CD4-positive, alpha-beta T cell (primary cell): ENCODE data around the gene LIN7B. TPM values are rescaled to one million over a fixed set of nuclear protein-coding genes. Genes with fewer than 3 reads are reported as not detected.

Experiments used
- ATAC-seq: fragments of 200-7000 bp; cut with Tn5 transposase; one replicate; pipeline ENCODE4 v1.10.0; 2022; ENCODE audit warnings: mild to moderate bottlenecking; ENCODE audit not compliant: poor library complexity
- CTCF ChIA-PET: fragments of 350-600 bp; sonication (Branson Sonifier 250); formaldehyde crosslinking; loops from one replicate; lab custom pipeline; 2021; ENCODE audit warnings: antibody characterized with exemption, inconsistent platforms; lab: Charles Lee
- POLR2A ChIA-PET: fragments of 350-600 bp; sonication (Branson Sonifier 250); formaldehyde crosslinking; loops from one replicate; lab custom pipeline; 2021; ENCODE audit warnings: antibody characterized with exemption, inconsistent platforms; lab: Charles Lee
- DNase-seq, 14 experiments: peaks; one replicate each; pipeline ENCODE4 v3.0.0-alpha.2; 2013 to 2020; ENCODE audit warnings: mixed read lengths in 2 of 14
- H3K27ac ChIP-seq, 2 donors: one replicate each; pipeline versions ENCODE4 v1.5.1 to v1.7.0; 2013; ENCODE audit warnings: low read length in 2 of 2, low read depth in 1 of 2, mild to moderate bottlenecking in 1 of 2
- H3K27me3 ChIP-seq, 2 experiments: 1 replicate in 1 of 2; 2 replicates in 1 of 2; pipeline versions ENCODE4 v1.6.1 to v1.7.0; 2013; ENCODE audit warnings: low read length in 2 of 2, control low read depth in 1 of 2, mild to moderate bottlenecking in 1 of 2, moderate library complexity in 1 of 2; ENCODE audit not compliant: insufficient read depth in 2 of 2, control insufficient read depth in 1 of 2
- H3K36me3 ChIP-seq: one replicate; pipeline ENCODE4 v1.6.1; 2013; ENCODE audit warnings: low read length, control low read depth; ENCODE audit not compliant: insufficient read depth
- H3K4me1 ChIP-seq: one replicate; pipeline ENCODE4 v1.6.1; 2013; ENCODE audit warnings: low read length, control low read depth; ENCODE audit not compliant: insufficient read depth
- H3K4me3 ChIP-seq: one replicate; pipeline ENCODE4 v1.5.1; 2013; ENCODE audit warnings: mild to moderate bottlenecking, low read length, moderate library complexity
- H3K9me3 ChIP-seq, 2 experiments: 1 replicate in 1 of 2; 2 replicates in 1 of 2; pipeline versions ENCODE4 v1.6.1 to v1.7.0; 2013; ENCODE audit warnings: low read length in 2 of 2, mild to moderate bottlenecking in 2 of 2, control low read depth in 1 of 2, moderate library complexity in 1 of 2; ENCODE audit not compliant: control insufficient read depth in 1 of 2, insufficient read depth in 1 of 2
- H3K27ac Mint-ChIP-seq: one replicate; pipeline ENCODE4 v1.8.0; 2020; ENCODE audit warnings: mixed read lengths
- H3K27me3 Mint-ChIP-seq: one replicate; pipeline ENCODE4 v1.8.0; 2021; ENCODE audit warnings: mixed read lengths
- H3K36me3 Mint-ChIP-seq: one replicate; pipeline ENCODE4 v1.8.0; 2021; ENCODE audit warnings: low read depth, mixed read lengths
- H3K4me1 Mint-ChIP-seq: one replicate; pipeline ENCODE4 v1.8.0; 2021; ENCODE audit warnings: low read depth, mixed read lengths
- H3K4me3 Mint-ChIP-seq: one replicate; pipeline ENCODE4 v1.8.0; 2020; ENCODE audit warnings: mild to moderate bottlenecking, mixed read lengths
- H3K9me3 Mint-ChIP-seq: one replicate; pipeline ENCODE4 v1.8.0; 2020; ENCODE audit warnings: mixed read lengths
- intact Hi-C, 2 experiments: fragments of 100-400 bp; cut with DNase I in 1 of 2; cut with micrococcal nuclease in 1 of 2; formaldehyde crosslinking; loops; one replicate each; pipeline versions ENCODE4 v1.15.1 to v1.9.0; 2023 to 2025; cut with DNase I, micrococcal nuclease
- total RNA-seq, 174 experiments: library from RNA in 2 of 174; stranded (reverse) in 2 of 174; gene quantifications; one replicate each; pipeline ENCODE4 v1.2.3 and lab custom pipeline; 2021 to 2026
- TF ChIP-seq, protein P1 (sequence below): fragments of 200-600 bp; IDR thresholded peaks from one replicate; pipeline ENCODE4 v1.8.0; 2022; ENCODE audit warnings: antibody characterized with exemption, mild to moderate bottlenecking

LIN7B gene
- total RNA-seq, 2 experiments from 2014 or later: 6.4 to 6.6 TPM

DNA sequence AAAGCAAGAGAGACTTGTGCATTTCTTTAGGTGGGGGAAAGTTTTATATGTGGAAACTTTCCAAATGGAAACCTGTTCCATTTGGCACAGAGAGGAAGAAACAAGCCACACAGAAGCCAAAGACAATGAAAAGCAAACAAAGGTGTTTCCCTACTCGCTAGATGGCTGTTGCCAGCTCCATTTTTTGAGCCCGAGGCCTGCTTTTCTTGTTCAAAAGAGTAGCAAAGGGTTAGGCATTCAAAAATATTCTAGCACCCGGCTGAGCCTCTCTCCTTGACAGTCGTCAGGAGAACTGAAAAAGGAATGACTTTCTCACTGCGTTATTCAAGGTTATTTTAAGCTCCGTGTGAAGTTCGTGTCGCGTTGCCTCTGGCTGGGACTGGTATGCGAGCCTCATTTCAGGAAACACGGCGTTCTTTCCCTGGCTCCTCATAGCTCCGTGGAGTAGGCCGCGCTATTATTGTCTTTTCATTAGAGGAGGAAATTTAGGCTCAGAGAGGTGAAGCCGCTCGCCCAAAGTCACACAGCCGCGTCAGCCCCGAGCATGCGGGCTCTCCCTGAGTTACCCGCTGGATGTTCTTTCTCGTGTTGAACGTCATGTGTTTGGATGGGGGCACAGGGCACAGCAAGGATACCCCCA is 51.1 kb downstream of the LIN7B start:
- H3K4me1 Mint-ChIP-seq: no peaks in the 10 kb centered on the region
- H3K9me3 ChIP-seq: peaks cover 0 to 4% of the 10 kb centered on the region in 2 experiments
- H3K27me3 Mint-ChIP-seq: peaks cover 26% of the 10 kb centered on the region
- H3K27ac ChIP-seq: no peak overlapping the region
- intact Hi-C loops: loop anchor here in 1 of 2 experiments (5.0 kb wide), 1 partner anchor 1542 kb away; no protein-coding TSS in a partner anchor
- peaks cover 0 to 4% of the 10 kb centered on the region in 2 experiments for H3K27me3 ChIP-seq
- TF ChIP-seq, protein P1, sequence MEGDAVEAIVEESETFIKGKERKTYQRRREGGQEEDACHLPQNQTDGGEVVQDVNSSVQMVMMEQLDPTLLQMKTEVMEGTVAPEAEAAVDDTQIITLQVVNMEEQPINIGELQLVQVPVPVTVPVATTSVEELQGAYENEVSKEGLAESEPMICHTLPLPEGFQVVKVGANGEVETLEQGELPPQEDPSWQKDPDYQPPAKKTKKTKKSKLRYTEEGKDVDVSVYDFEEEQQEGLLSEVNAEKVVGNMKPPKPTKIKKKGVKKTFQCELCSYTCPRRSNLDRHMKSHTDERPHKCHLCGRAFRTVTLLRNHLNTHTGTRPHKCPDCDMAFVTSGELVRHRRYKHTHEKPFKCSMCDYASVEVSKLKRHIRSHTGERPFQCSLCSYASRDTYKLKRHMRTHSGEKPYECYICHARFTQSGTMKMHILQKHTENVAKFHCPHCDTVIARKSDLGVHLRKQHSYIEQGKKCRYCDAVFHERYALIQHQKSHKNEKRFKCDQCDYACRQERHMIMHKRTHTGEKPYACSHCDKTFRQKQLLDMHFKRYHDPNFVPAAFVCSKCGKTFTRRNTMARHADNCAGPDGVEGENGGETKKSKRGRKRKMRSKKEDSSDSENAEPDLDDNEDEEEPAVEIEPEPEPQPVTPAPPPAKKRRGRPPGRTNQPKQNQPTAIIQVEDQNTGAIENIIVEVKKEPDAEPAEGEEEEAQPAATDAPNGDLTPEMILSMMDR: no peak
- H3K36me3 Mint-ChIP-seq: no peaks in the 10 kb centered on the region
- no peak for DNase-seq
- no peaks in the 10 kb centered on the region for H3K9me3 Mint-ChIP-seq
- H3K4me3 ChIP-seq: no peak overlapping the region
- CTCF ChIA-PET: interaction anchor here (0.8 kb wide), 1 partner anchor 67 kb away, joined by 3 read pairs; no protein-coding TSS in a partner anchor
- no peak for ATAC-seq
- no peaks in the 10 kb centered on the region for H3K36me3 ChIP-seq
- H3K4me1 ChIP-seq: no peaks in the 10 kb centered on the region
- POLR2A ChIA-PET: no interaction called here
- no peak overlapping the region for H3K4me3 Mint-ChIP-seq
- H3K27ac Mint-ChIP-seq: no peak overlapping the region

- no peak for ATAC-seq
- Mint-ChIP-seq H3K36me3 (no peaks in the 10 kb centered on the region), H3K9me3 (no peaks in the 10 kb centered on the region), H3K4me1 (no peaks in the 10 kb centered on the region), H3K27ac (no peak overlapping the region), H3K27me3 (peaks cover 25% of the 10 kb centered on the region), H3K4me3 (no peak overlapping the region)
- no peak overlapping the region for H3K4me3 ChIP-seq
- TF ChIP-seq, protein P1: no peak
- no peak for DNase-seq
- intact Hi-C loops: loop anchor here in 1 of 2 experiments (5.0 kb wide), 1 partner anchor 1541 kb away; no protein-coding TSS in a partner anchor
- H3K36me3 ChIP-seq: no peaks in the 10 kb centered on the region
- no peaks in the 10 kb centered on the region for H3K4me1 ChIP-seq
- no peaks in the 10 kb centered on the region for H3K27me3 ChIP-seq
- POLR2A ChIA-PET: no interaction called here
- no peaks in the 10 kb centered on the region for H3K9me3 ChIP-seq
- CTCF ChIA-PET: no interaction called here
- H3K27ac ChIP-seq: no peak overlapping the region
Measured at GRCh38 chr19:49165865-49166301, 51.7 kb downstream of the LIN7B start.

- no peak overlapping the region for H3K4me3 ChIP-seq
- H3K36me3 ChIP-seq: no peaks in the 10 kb centered on the region
- no peaks in the 10 kb centered on the region for H3K9me3 ChIP-seq
- Mint-ChIP-seq H3K4me1 (no peaks in the 10 kb centered on the region), H3K27me3 (peaks cover 26% of the 10 kb centered on the region), H3K36me3 (no peaks in the 10 kb centered on the region), H3K4me3 (no peak overlapping the region), H3K9me3 (no peaks in the 10 kb centered on the region), H3K27ac (no peak overlapping the region)
- H3K27me3 ChIP-seq: peaks cover 0 to 4% of the 10 kb centered on the region in 2 experiments
- intact Hi-C loops: loop anchor here in 1 of 2 experiments (5.0 kb wide), 1 partner anchor 1539 kb away; no protein-coding TSS in a partner anchor
- no peak overlapping the region for H3K27ac ChIP-seq
- POLR2A ChIA-PET: no interaction called here
- ATAC-seq (no peak), DNase-seq (no peak)
- TF ChIP-seq, protein P1: no peak
- no peaks in the 10 kb centered on the region for H3K4me1 ChIP-seq
- CTCF ChIA-PET: no interaction called here
Measured at GRCh38 chr19:49167857-49168409, 53.8 kb downstream of the LIN7B start.

Other genes starting within 250 kb of the LIN7B start
- gene PLEKHA4, start 245.8 kb upstream of the LIN7B start, total RNA-seq: 1 to 10 TPM; 1.4 to 2.7 TPM
- 100 to 1,000 TPM; 569 to 584 TPM for gene PPP1R15A, start 241.9 kb upstream of the LIN7B start, total RNA-seq
- not detected for gene TULP2, start 215.6 kb upstream of the LIN7B start, total RNA-seq
- gene NUCB1, start 214.1 kb upstream of the LIN7B start, total RNA-seq: 10 to 100 TPM; 73.7 to 77.0 TPM
- 1 to 10 TPM; 1.1 to 1.8 TPM for gene DHDH, start 180.7 kb upstream of the LIN7B start, total RNA-seq
- gene BAX, start 159.5 kb upstream of the LIN7B start, total RNA-seq: 10 to 100 TPM; 52.9 to 60.4 TPM
- gene FTL, start 149.1 kb upstream of the LIN7B start, total RNA-seq: 100 to 1,000 TPM; 616 to 627 TPM
- gene GYS1, start 121.1 kb upstream of the LIN7B start, total RNA-seq: 10 to 100 TPM; 13.2 to 14.1 TPM
- gene RUVBL2, start 120.5 kb upstream of the LIN7B start, total RNA-seq: 10 to 100 TPM; 10.7 to 12.3 TPM
- not detected for gene LHB, start 97.3 kb upstream of the LIN7B start, total RNA-seq
- gene CGB3, start 90.0 kb upstream of the LIN7B start, total RNA-seq: not detected
- not detected for gene CGB2, start 82.5 kb upstream of the LIN7B start, total RNA-seq
- gene CGB1, start 77.5 kb upstream of the LIN7B start, total RNA-seq: not detected
- not detected for gene CGB5, start 70.5 kb upstream of the LIN7B start, total RNA-seq
- not detected for gene CGB8, start 65.3 kb upstream of the LIN7B start, total RNA-seq
- gene CGB7, start 56.6 kb upstream of the LIN7B start, total RNA-seq: not detected
- gene NTF4, start 49.6 kb upstream of the LIN7B start, total RNA-seq: not detected
- not detected for gene KCNA7, start 41.7 kb upstream of the LIN7B start, total RNA-seq
- gene SNRNP70, start 28.9 kb upstream of the LIN7B start, total RNA-seq: 100 to 1,000 TPM; 375 to 397 TPM
- 1 to 10 TPM; 1.5 to 2.3 TPM for gene C19orf73, start 4.8 kb downstream of the LIN7B start, total RNA-seq
- 1 to 10 TPM; 2.0 to 2.8 TPM for gene PPFIA3, start 5.2 kb downstream of the LIN7B start, total RNA-seq
- gene HRC, start 41.0 kb downstream of the LIN7B start, total RNA-seq: not detected
- not detected for gene TRPM4, start 43.4 kb downstream of the LIN7B start, total RNA-seq
- gene SLC6A16, start 210.8 kb downstream of the LIN7B start, total RNA-seq: 1 to 10 TPM; 1.5 to 2.4 TPM
- 100 to 1,000 TPM; 329 to 350 TPM for gene CD37, start 221.0 kb downstream of the LIN7B start, total RNA-seq
- gene TEAD2, start 248.0 kb downstream of the LIN7B start, total RNA-seq: not detected
- not detected for gene DKKL1, start 249.5 kb downstream of the LIN7B start, total RNA-seq